ENCODE data around the gene PSTPIP1.

Gene PSTPIP1

DNA sequence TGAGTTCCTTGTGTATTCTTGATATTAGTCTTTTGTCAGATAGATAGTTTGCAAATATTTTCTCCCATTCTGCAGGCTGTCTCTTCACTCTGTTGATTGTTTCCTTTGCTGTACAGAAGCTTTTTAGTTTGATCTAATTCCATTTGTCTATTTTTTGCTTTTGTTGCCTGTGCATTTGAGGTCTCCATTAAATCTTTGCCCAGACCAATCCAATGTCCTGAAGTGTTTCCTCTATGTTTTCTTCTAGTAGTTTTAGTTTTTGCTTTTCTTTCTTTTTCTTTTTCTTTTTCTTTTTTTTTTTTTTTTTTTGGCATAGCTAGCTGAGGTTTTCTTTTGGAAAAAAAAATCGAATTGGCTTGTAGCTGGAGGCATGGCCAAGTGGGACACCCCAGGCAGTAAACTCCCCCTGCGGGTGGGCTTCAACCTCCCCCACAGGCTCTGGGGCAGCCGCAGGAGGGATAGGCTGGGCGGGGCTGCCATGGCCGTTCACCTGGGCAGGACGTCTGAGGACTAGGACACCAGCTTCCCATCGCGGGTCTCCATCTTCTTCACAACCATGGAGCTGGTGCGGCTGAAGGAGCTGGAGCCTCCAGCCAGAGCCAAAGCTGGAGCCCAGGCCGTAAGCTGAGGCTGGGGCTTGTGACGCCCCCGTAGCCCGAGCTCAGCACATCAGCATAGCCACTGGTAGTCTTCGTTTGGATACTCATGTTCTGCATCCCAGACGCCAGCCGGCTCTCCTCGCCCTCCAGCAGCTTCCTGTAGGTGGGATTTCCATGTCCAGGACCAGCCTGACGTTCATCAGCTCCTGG lies 16.2 kb upstream of the PSTPIP1 start:
- no peak for DNase-seq (ENCODE audit: low read depth in 2 of 2)

DNA sequence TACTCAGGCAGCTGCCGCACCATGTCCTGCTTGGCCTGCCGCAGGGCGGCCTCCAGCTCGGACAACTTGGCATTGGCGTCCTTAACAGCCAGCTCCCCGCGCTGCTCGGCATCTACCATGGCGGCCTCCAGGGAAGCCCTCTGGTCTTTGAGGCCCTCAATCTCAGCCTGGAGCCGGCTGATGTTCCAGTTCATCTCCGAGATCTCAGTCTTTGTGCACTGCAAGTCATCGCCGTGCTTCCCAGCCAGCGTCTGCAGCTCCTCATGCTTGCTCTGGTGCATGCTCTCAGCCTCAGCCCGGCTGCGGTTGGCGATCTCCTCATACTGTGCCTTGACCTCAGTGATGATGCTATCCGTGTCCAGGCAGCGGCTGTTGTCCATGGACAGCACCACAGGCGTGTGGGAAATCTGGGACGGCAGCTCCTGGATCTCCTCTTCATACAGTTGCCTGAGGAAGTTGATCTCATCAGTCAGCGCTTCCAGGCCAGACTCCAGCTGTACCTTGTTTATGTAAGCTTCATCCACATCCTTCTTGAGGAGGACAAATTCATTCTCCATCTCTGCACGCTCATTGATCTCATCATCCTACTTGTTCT lies 15.5 kb upstream of the PSTPIP1 start:
- no peak for DNase-seq (ENCODE audit: low read depth in 2 of 2)

DNA sequence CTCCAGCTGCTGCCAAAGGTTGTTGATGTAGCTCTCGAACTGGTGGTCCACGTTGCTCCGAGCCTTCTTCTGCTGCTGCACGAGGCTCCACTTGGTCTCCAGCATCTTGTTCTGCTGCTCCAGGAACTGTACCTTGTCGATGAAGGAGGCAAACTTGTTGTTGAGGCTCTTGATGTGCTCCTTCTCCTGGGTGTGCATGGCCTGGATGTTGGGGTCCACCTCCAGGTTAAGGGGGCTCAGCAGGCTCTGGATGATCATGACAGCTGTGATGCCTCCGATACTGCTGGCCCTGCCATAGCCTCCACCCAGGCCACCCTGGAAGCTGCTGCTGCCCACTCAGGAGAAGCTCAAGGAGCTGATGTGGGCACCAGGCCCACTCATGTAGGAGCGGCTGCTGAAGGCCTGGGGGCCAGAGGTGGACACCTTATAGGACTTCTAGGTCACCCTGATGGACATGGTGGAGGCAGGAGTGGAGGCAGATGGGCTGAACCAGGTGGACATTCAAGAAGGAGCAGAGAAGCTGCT lies 14.9 kb upstream of the PSTPIP1 start:
- no peak for DNase-seq (ENCODE audit: low read depth in 2 of 2)

DNA sequence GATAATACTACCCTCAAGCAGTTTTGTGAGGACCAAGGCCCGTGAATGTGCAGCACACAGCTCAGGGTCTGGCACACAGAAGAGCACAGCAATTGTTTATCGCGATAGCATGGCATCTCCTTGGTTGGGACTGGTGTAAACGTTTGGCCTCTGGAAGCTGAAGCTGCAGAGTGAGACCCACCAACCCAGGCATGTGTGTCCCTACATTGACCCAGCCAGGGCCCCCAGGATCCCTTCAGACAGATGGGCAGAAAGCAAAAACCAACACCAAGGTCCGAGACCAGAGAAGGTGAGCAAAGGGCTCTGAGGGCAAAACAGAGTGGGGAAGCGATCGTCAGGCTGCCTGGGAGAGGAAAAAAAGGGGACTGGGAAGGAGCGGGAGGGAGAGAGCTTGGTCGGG lies 12.6 kb upstream of the PSTPIP1 start:
- DNase-seq (ENCODE audit: low read depth in 2 of 2): no peak

DNA sequence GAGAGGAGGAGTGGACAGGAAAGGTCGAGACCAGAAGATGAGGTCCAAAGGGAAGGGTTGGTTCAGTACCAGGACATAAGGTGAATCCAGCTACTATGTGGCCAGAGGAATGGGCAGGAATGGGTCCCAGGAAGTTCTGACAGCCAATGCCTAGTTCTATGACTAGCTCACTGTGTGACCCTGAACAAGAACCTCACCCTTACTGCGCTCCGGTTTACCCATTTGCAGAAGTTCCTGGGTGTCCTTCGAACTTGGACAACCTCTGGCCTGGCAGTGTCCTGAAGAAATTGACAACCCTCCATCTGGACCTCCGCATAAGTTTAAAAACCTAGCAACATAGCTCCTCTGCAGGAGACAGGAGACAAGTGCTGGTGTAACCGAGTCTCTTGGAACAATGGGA lies 12.2 kb upstream of the PSTPIP1 start:
- DNase-seq (ENCODE audit: low read depth in 2 of 2): no peak

DNA sequence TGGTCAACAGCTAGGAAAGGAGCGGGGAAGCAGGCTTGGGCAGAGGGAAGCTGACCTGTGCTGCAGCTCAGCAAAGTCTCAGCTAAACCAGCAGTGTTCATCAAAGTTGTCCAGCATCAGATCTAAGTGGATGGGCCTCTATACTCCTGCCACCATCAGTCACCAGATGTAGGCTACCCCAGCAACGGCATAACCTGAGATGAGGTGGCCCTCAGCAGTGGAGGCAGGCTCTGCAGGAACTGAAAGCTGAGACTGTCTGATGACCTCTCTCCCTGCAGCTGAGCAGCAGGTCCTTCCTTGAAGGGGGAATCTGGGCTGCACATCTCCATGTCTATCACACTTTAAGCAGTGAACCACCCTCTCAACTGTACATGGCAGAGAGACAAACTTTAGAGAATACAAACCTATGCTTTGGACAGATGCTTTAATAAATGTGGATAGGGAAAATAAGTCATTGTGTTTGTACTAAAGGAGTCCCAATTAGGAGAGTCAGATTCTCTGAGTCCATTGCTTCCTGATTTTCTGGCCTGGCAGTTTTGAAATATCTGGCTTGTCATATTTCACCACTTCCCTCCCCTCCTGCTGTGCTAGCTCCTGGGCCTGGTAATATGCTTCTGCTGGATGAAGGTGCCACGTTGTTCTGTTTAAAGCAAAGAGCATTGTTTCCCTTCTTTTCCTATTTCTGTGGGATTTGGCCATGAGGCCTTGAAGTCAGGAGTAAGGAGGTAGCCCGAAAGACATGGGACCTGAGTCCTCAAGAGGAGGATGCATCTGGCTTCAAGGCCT lies 11.1 kb upstream of the PSTPIP1 start:
- DNase-seq (ENCODE audit: low read depth in 2 of 2): no peak

DNA sequence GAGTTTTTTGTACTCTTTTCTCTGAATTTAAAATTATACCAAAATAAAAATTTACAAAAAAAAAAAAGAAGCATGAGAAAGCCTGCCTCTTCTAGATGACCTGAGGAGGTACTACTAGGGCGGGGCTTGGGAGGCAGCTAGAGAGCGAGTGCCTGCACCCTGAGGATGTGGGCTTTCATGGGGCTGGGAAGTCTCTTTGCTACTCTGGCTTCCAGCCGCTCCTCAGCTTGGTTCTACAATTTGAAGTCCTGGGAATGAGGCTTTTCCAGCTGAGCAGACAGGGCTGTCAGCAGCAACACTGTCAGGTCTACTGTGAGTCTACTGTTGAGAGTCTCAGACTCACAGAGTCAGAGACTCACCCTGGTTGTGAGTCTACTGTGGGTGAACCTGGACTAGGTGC lies 8.2 kb upstream of the PSTPIP1 start:
- no peak for DNase-seq (ENCODE audit: low read depth in 2 of 2)

DNA sequence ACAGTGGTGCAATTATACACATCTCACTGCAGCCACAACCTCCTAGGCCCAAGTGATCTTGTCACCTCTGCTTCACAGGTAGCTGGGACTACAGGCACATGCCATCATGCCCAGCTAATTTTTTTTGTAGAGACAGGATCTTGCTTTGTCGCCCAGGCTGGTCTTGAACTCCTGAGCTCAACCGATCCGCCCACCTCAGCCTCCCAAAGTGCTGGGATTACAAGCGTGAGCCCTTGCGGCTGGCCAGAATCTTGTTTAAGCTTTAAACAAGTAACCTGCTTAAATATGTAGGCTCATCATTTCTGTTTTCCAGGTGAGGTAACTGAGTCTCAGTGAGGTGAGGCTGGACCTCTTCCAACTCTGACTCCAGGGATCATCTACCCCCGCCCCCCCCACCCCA lies 7.7 kb upstream of the PSTPIP1 start:
- DNase-seq (ENCODE audit: low read depth in 2 of 2): no peak

DNA sequence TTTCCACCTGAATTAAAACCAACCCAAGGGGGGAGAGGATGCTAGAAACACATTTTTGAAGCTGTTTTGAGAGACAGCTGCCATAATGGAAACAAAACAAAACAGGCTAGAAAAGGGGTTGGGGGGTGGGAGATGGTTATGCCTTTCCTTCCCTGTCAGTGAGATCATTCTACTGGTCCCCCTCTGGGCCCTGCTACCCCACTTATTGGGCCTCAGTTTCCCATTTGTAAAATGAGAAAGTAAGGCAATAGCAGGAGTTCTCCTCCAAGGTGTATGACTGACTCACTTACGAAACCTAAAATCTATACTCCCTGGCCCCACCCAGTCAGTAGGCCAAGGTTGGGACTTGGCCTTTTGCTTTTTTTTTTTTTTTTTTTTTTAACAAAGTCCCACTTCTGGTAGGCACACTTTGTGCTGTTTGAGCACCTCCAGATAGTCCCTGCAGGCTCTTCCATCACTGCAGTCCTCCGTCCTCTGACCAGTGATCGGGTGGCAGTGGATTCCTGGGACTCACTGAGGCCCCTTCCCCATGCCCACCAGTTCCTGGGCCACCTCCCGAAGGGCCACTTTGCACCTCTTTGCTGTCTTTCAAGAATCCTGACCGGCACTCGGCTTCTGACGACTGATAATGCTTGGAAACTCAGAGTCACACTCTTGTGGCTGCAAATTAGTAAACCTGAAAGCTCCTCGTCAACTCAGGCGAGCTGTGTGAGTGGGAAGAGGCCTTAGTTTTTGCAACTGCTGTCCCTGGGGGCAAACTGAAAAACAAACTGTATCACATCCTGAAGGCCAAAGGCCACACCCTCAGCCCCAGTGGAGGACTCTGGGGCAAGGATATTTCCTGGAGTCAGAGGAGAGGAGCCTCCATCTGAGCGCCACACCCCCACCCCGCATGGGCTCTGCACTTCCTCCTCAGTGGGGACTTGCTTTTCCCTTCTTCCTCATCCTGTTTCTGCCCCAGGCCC lies 6.7 kb upstream of the PSTPIP1 start:
- DNase-seq (ENCODE audit: low read depth in 2 of 2): peak; percentile 74 to 78

DNA sequence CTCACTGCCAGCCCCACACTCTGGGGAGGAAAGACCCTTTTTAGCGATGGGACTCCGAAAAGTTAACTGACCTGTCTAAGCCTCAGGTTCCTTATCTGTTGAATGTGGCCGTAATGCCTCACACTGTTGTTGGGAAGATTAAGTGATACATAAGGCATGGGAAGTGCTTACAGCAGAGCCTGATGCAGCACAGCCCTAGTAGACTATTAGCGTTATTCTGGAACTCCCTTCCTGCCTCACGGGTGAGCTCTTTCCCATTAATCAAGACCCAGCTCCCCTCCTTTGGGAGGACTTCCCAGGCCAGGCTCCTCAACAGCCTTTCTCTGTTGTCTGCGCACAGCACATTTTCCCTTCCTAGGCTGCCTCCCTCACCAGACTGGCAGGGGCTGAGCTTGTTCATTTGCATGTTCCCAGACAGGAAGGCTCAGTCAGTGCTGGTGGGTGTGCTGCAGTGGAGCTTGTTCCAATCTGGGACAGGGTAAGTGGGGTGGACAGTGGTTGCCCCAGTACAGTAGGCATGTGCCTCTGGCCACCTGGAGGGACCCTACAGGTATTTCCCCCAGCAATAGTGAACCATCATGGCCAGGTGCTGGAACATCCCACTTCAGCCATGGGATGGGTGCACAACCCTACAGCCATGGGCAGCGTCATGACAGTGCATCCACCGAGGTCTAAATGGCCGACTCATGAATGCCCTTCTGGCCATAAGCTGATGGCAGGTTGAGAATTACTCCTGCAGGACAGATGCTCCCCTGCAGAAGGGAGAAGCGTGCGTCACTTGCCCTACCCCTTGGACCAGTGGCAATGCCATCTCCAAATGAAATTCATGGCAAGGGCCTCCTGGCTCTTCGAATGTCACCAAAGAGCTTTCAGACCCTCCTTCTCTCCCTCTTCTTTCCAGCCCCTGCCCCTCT lies 5.8 kb upstream of the PSTPIP1 start:
- no peak for DNase-seq (ENCODE audit: low read depth in 2 of 2)

DNA sequence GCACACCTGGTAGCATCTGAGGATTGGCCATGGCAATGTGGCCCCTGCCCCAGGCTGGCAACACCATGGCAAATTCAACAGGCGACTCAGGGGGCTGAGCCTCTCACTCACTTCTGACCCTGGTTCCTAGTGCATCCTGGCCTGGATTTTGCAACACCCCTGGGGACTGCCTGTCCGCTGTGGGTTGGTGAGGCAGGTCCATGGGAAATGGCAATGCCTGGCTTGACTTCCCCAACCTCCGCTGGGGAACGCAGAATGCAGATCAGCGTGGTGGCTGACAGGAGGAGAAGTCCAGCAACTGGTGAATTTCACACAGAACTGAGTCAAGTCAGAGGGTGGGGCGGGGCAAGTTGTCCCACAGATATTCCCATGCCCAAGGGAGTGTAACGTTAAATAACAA lies 3.9 kb upstream of the PSTPIP1 start:
- no peak for DNase-seq (ENCODE audit: low read depth in 2 of 2)

DNA sequence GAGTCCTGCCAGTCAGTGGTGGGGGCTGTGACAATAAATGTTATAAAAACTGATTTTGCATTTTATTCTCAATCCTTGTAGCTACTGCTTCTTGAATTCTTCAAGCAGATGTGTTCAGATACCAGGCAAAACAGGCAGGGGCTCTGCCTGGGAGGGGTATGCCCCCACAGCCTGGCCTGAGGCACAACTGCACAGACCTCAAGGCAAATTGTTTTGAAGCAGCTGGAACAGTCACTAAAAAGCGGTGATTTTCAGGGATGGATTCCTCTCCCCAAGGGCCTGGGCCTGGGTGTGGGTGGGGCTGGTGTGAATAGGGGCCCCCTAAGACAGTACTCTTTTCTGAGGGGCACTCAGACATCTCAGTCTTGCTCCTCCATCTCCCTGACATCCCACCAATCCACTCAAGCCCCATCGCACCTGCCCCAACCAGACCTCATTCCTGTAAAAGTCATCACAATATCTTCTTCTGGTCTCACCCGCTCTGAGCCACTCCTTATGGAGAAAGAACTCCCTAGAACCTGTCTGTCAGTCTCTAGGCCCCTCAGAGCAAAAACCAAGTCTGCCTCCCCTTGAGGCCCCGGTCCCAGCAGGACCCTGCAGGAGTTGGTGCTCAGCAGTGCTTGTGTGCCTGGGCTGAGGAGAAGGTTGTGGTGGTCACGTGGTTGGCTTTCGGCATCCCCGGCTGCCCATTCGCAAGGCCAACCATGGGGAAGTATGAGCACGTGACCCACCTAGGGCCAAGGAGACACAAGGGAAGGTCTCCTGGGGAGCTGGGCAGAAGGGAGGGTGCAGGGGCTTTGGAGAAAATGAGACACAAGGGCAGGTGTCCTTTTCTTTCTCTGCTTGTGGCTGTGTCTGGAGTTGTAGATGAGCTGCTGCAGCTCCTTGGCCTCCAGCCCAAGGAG lies 2.9 kb upstream of the PSTPIP1 start:
- no peak for DNase-seq (ENCODE audit: low read depth in 2 of 2)

DNA sequence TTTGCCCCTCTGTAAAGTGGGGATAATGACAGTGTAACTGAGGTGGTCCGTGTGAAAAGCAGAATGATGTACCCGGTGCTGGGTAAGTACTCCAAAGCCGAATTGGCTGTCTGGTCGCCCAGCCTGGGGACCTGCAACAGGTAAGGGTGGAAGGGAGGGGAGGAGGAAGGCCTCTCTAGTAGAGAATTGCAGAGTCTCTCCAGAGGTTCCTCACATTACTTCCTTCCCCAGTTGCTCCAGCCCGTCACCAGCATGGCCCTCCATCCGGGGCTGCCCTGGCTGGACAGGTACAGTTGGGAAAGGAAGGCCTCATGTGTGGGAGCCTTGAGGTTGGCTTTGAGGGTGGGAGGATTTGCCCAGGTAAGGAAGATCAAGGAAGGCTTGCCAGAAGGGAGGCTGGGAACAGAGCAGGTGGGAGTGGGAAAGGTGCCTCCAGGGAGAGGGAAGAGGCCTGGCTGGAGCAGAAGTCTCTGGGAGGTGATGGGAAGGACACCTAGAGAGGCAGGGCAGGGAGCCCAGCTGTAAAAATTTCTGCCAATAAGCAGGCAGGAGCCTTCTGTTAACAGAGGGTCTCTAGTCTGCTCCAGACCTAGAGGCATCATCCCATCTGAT lies 1.7 kb upstream of the PSTPIP1 start:
- DNase-seq (ENCODE audit: low read depth in 2 of 2): no peak

DNA sequence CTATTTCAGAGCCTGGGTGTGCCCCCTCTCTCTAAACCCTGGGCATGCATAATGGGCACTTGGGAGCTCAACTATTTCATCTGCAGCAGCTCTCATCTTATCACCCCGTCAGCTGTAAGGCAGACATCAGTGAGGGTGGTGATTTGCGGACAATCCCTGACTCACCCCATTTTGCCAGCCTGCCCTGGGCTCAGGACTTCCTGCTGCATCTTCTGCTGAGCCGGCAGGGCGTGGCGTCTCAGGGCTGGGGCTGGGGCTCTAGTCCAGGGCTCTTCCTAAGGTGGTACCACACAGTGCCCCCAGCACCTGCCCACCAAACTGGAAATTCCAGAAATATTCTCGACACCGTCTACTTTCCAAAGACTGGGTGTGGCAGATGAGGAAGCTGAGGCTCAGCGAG lies 925 bp upstream of the PSTPIP1 start:
- DNase-seq (ENCODE audit: low read depth in 2 of 2): peak in 1 of 2 donors; percentile 65

DNA sequence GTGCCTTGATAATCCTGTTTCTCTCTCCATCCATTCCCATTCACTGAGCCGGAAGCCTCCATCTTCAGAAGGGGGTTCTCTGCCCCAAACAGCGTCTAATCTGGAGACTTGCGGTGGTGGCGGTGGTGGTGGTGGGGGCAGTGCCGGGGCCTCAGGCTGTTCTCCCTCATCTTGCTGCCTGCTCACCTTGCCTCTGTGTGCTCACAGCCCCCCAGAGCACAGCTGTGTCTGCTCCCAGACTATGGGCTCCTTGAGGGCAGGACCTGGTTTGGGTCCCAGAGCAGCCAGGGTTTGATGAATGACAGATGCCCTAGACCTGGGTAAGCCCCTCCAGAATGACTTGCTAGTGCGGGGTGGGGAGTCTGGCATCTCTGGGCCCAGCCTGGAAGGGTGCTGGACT lies 430 bp upstream of the PSTPIP1 start:
- no peak for DNase-seq (ENCODE audit: low read depth in 2 of 2)

DNA sequence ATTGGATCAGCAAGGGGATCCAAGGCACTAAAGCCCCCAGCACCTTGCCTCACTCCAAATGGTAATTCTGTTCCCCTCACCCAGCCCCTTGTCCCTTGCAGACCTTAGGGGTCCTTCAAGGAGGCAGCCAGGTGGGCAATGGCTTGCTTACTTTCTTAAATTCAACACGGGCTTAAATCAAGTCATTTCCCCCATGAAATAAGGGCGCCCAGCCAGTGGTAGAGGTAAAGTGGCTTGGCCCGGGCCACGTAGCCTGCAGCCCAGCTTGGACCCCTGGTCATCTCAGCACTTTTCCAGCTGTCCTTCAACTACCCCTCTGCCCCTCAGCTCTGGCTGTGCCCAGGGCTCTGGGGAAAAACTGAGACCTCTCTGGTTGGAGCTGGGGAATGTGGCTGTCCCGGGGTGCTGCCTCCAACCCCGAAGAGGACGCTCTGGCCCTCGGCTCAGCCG lies 1.2 kb downstream of the PSTPIP1 start:
- DNase-seq (ENCODE audit: low read depth in 2 of 2): no peak

DNA sequence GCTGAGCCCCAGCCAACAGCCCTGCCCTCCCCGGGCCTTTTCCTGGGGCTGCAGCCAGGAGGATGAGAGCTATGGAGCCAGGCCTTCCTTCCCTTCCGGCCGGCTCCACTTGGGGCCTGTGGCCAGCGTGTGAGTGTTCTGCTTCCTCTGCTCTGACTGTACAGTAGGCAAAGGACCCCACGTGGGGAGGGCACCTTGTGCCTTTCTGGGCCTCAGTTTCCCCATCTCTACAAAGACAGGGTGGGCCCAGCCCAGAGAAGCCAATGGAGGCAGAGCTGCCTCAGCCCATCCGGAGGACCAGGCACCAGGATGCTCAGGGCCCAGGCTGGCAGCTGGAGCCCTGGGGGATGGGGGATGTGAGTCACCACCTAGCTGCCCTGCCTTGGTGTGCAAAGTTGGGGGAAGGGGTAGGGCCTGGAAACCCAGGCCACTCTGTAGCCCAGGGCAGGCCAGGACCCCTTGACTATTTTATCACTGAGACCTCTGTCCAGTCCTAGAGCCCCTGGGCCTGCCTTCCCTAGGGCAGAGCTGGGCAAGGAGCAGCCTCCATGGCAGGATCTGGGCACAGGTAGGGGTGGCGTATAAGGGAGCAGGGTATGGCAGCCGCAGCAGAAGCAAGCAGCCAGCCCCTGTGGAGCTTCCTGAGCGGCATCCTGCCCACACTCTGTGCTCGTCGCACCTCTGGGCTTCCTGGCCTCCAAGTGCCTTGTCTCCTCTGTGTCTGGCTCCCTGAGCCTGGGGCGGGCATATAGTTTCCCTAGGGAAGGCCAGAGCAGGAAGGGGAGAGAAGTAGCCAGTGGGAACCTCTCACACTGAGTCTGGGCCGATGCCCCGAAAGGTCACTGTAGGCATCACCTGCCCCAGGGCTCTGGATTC lies 1.8 kb downstream of the PSTPIP1 start:
- DNase-seq (ENCODE audit: low read depth in 2 of 2): peak in 1 of 2 donors; percentile 56
